ENCODE results near the gene STAB2.

The STAB2 gene

GRCh38 chr12:103742349-103742932 is 155.4 kb downstream of the STAB2 start:
- no peak for DNase-seq (ENCODE audit: low spot score)
- no peak for TF ChIP-seq CTCF (IDR thresholded peaks at IDR 0.05; ENCODE audit: extremely low read depth, missing control alignments)

- no peak for TF ChIP-seq CTCF (IDR thresholded peaks at IDR 0.05; ENCODE audit: extremely low read depth, missing control alignments)
- no peak for DNase-seq (ENCODE audit: low spot score)
Measured at GRCh38 chr12:103743788-103744187, 156.7 kb downstream of the STAB2 start.

- no peak for DNase-seq (ENCODE audit: low spot score)
- no peak for TF ChIP-seq CTCF (IDR thresholded peaks at IDR 0.05; ENCODE audit: extremely low read depth, missing control alignments)
Measured at GRCh38 chr12:103745962-103746361, 158.9 kb downstream of the STAB2 start.

- no peak for DNase-seq (ENCODE audit: low spot score)
- TF ChIP-seq CTCF (IDR thresholded peaks at IDR 0.05; ENCODE audit: extremely low read depth, missing control alignments), result no peak
Measured at GRCh38 chr12:103748002-103748401, 160.9 kb downstream of the STAB2 start.

GRCh38 chr12:103748875-103749274 is 161.8 kb downstream of the STAB2 start:
- no peak for TF ChIP-seq CTCF (IDR thresholded peaks at IDR 0.05; ENCODE audit: extremely low read depth, missing control alignments)
- DNase-seq (ENCODE audit: low spot score), result no peak

GRCh38 chr12:103751171-103751570 is 164.1 kb downstream of the STAB2 start:
- no peak for TF ChIP-seq CTCF (IDR thresholded peaks at IDR 0.05; ENCODE audit: extremely low read depth, missing control alignments)
- DNase-seq (ENCODE audit: low spot score), result no peak

GRCh38 chr12:103751600-103751999 is 164.5 kb downstream of the STAB2 start:
- TF ChIP-seq CTCF (IDR thresholded peaks at IDR 0.05; ENCODE audit: extremely low read depth, missing control alignments), result no peak
- no peak for DNase-seq (ENCODE audit: low spot score)
